Dedifferentiated amniotic fluid mesenchymal stem cell (primary cell): ENCODE data around the gene PRKAG2.

Experiments
- DNase-seq: peaks from one replicate; pipeline ENCODE4 v3.0.0-alpha.2; 2016; ENCODE audit errors: extremely low spot score

PRKAG2 gene

GRCh38 chr7:151801291-151801690 is 75.6 kb downstream of the PRKAG2 start:
- no peak for DNase-seq

GRCh38 chr7:151800861-151801260 is 76.1 kb downstream of the PRKAG2 start:
- DNase-seq = no peak

- no peak for DNase-seq
Observed at GRCh38 chr7:151800391-151800790, 76.5 kb downstream of the PRKAG2 start.

- DNase-seq = no peak
Observed at GRCh38 chr7:151799506-151799905, 77.4 kb downstream of the PRKAG2 start.

- no peak for DNase-seq
Observed at GRCh38 chr7:151798851-151799448, 78.0 kb downstream of the PRKAG2 start.

GRCh38 chr7:151797667-151798307 is 79.1 kb downstream of the PRKAG2 start:
- DNase-seq = peak; percentile 72

GRCh38 chr7:151796871-151797537 is 79.9 kb downstream of the PRKAG2 start:
- no peak for DNase-seq

- DNase-seq = no peak
Observed at GRCh38 chr7:151796091-151796870, 80.6 kb downstream of the PRKAG2 start.

GRCh38 chr7:151795168-151795811 is 81.6 kb downstream of the PRKAG2 start:
- no peak for DNase-seq

- no peak for DNase-seq
Observed at GRCh38 chr7:151794508-151795167, 82.3 kb downstream of the PRKAG2 start.

GRCh38 chr7:151793991-151794507 is 82.9 kb downstream of the PRKAG2 start:
- no peak for DNase-seq

- DNase-seq = no peak
Observed at GRCh38 chr7:151793531-151793951, 83.4 kb downstream of the PRKAG2 start.

GRCh38 chr7:151792636-151793035 is 84.3 kb downstream of the PRKAG2 start:
- no peak for DNase-seq

- DNase-seq = no peak
Observed at GRCh38 chr7:151792086-151792485, 84.8 kb downstream of the PRKAG2 start.

GRCh38 chr7:151790830-151791620 is 85.9 kb downstream of the PRKAG2 start:
- no peak for DNase-seq

- DNase-seq = no peak
Observed at GRCh38 chr7:151790095-151790829, 86.7 kb downstream of the PRKAG2 start.

GRCh38 chr7:151789380-151789947 is 87.5 kb downstream of the PRKAG2 start:
- DNase-seq = no peak

- DNase-seq = no peak
Observed at GRCh38 chr7:151787348-151787747, 89.6 kb downstream of the PRKAG2 start.

- no peak for DNase-seq
Observed at GRCh38 chr7:151786936-151787335, 90.0 kb downstream of the PRKAG2 start.
